Right lobe of liver (tissue), 6 donors: ENCODE data around the gene SNAPC2. TPM values are rescaled to one million over a fixed set of nuclear protein-coding genes. Genes with fewer than 3 reads are reported as not detected.

Experiments
- ATAC-seq, 4 donors: fragments of 200-7000 bp; cut with Tn5 transposase; one replicate each; pipeline ENCODE4 v1.9.1; 2020; ENCODE audit warnings: mild to moderate bottlenecking in 4 of 4, moderate library complexity in 4 of 4
- DNase-seq, 3 donors: peaks; one replicate each; pipeline ENCODE4 v3.0.0-alpha.2; 2020
- H3K27ac ChIP-seq, 3 donors: fragments of 200-600 bp; one replicate each; pipeline ENCODE4 v1.8.0; 2022
- H3K27me3 ChIP-seq, 2 donors: fragments of 200-600 bp; one replicate each; pipeline ENCODE4 v1.8.0; 2022
- H3K36me3 ChIP-seq, 4 donors: fragments of 200-600 bp; sonication (generic) in 1 of 4; one replicate each; pipeline versions ENCODE4 v1.5.1 to v1.8.0; 2017 to 2022; ENCODE audit warnings: control low read depth in 1 of 4
- H3K4me1 ChIP-seq, 4 donors: fragments of 200-600 bp; sonication (generic) in 1 of 4; one replicate each; pipeline versions ENCODE4 v1.5.1 to v1.8.0; 2017 to 2022; ENCODE audit warnings: control low read depth in 1 of 4
- H3K4me3 ChIP-seq, 3 donors: fragments of 200-600 bp; one replicate each; pipeline ENCODE4 v1.8.0; 2022
- H3K9me3 ChIP-seq, 4 donors: fragments of 200-600 bp; sonication (generic) in 1 of 4; one replicate each; pipeline versions ENCODE4 v1.5.1 to v1.8.0; 2017 to 2022; ENCODE audit warnings: control low read depth in 1 of 4
- POLR2A ChIP-seq: fragments of 450-650 bp; IDR thresholded peaks from one replicate; pipeline ENCODE4 v1.6.1; 2017; ENCODE audit warnings: antibody characterized with exemption, mild to moderate bottlenecking
- WGBS: methylation state at CpG from one replicate; pipeline ENCODE4 v1.1.6; 2018; ENCODE audit warnings: low coverage, low lambda C conversion rate; ENCODE audit not compliant: insufficient coverage; ENCODE audit errors: missing lambda C conversion rate; 5-methylcytosine and 5-hydroxymethylcytosine counted together
- intact Hi-C, 2 donors: fragments of 100-400 bp; cut with DNase I; formaldehyde crosslinking; loops; one replicate each; pipeline versions ENCODE4 v1.11.2 to v1.14.1; 2022
- total RNA-seq, 6 experiments: library from RNA; depleted of rRNA in 2 of 6; stranded (reverse); fragments of >200 nt in 2 of 6; fragmentation: NEBNext Ultra II Directional in 3 of 6; extraction: Animal tissue kit (Norgen Biotek cat#: 25700) in 3 of 6; gene quantifications; one replicate each; pipeline versions ENCODE4 v1.1.0 to v1.2.4, GENCODE V29; 2016 to 2023
- TF ChIP-seq, protein P1 (sequence below), 4 donors: fragments of 200-600 bp in 3 of 4; fragments of 450-650 bp in 1 of 4; IDR thresholded peaks; one replicate each; pipeline versions ENCODE4 v1.5.1 to v1.8.0; 2016 to 2022; ENCODE audit warnings: antibody characterized with exemption in 4 of 4, mild to moderate bottlenecking in 2 of 4
- donor health status: DM: no; HTN: yes; CAD: no.
- donor health status: DM: no; HTN: no; CAD: no.
- donor health status: DM: no; HTN: no; CAD: no.
- donor health status: DM: no; HTN: yes; CAD: no.
- donor health status: DM: no; HTN: yes; CAD: no.

The SNAPC2 gene
- total RNA-seq, 6 experiments from 2014 or later: 3.5 to 7.8 (median 5.2) TPM

- H3K9me3 ChIP-seq: no peaks in the 10 kb centered on the region
- 96% methylated on average over 5 of the region's 7 CpGs for WGBS
- no peak for ATAC-seq
These were observed 18.8 kb upstream of the SNAPC2 start for GRCh38 chr19:7901337-7901736.

GRCh38 chr19:7902796-7903243 is 17.3 kb upstream of the SNAPC2 start:
- no peaks in the 10 kb centered on the region for H3K9me3 ChIP-seq
- peak overlapping the region; percentile 62 to 83 (median 75) for H3K27ac ChIP-seq
- TF ChIP-seq, protein P1, sequence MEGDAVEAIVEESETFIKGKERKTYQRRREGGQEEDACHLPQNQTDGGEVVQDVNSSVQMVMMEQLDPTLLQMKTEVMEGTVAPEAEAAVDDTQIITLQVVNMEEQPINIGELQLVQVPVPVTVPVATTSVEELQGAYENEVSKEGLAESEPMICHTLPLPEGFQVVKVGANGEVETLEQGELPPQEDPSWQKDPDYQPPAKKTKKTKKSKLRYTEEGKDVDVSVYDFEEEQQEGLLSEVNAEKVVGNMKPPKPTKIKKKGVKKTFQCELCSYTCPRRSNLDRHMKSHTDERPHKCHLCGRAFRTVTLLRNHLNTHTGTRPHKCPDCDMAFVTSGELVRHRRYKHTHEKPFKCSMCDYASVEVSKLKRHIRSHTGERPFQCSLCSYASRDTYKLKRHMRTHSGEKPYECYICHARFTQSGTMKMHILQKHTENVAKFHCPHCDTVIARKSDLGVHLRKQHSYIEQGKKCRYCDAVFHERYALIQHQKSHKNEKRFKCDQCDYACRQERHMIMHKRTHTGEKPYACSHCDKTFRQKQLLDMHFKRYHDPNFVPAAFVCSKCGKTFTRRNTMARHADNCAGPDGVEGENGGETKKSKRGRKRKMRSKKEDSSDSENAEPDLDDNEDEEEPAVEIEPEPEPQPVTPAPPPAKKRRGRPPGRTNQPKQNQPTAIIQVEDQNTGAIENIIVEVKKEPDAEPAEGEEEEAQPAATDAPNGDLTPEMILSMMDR (IDR thresholded peaks at IDR 0.05): no peak
- no peak for TF ChIP-seq POLR2A
- 0% methylated on average over 4 of the region's 20 CpGs for WGBS
- peak overlapping the region; percentile 61 to 83 (median 82) for H3K4me3 ChIP-seq
- DNase-seq (peak; percentile 41 to 72 (median 58)), ATAC-seq (peak; percentile 6 to 30 (median 15))
- peaks cover 0 to 20% (median 6%) of the 10 kb centered on the region in 4 donors for H3K4me1 ChIP-seq
- H3K27me3 ChIP-seq: no peaks in the 10 kb centered on the region
- no peaks in the 10 kb centered on the region for H3K36me3 ChIP-seq
- intact Hi-C loops: loop anchor here in 1 of 2 donors (10.0 kb wide), 1 partner anchor 48 kb away; no protein-coding TSS in a partner anchor

More at GRCh38 chr19:7901337-7901736, 18.8 kb upstream of the SNAPC2 start:
- no peak overlapping the region for H3K27ac ChIP-seq
- H3K4me3 ChIP-seq: no peak overlapping the region
- intact Hi-C loops: loop anchor here in 1 of 2 donors (10.0 kb wide), 1 partner anchor 47 kb away; no protein-coding TSS in a partner anchor
- H3K36me3 ChIP-seq: no peaks in the 10 kb centered on the region
- no peak for DNase-seq
- TF ChIP-seq, protein P1 (IDR thresholded peaks at IDR 0.05): no peak
- TF ChIP-seq POLR2A: no peak
- peaks cover 0 to 31% (median 11%) of the 10 kb centered on the region in 4 donors for H3K4me1 ChIP-seq
- no peaks in the 10 kb centered on the region for H3K27me3 ChIP-seq

GRCh38 chr19:7903244-7904073 is 16.7 kb upstream of the SNAPC2 start, which contains the start of gene MAP2K7:
Gene MAP2K7 (plus strand): TSS chr19:7903877. CDS start chr19:7903945, 68 bp downstream.
- TF ChIP-seq, protein P1 (IDR thresholded peaks at IDR 0.05): peak; percentile 23 to 78 (median 59)
- TF ChIP-seq POLR2A: peak; percentile 85
- peak within 1 kb of the TSS; percentile 72 to 83 (median 82) for H3K4me3 ChIP-seq
- WGBS: 0% methylated on average over 14 of the region's 89 CpGs
- H3K27ac ChIP-seq: peak within 1 kb of the TSS; percentile 75 to 83 (median 75)
- H3K4me1 ChIP-seq: peaks cover 0 to 16% (median 4%) of the 10 kb centered on the region in 4 donors
- peak; percentile 100 for DNase-seq
- intact Hi-C loops: loop anchor here in 1 of 2 donors (10.0 kb wide), 1 partner anchor 49 kb away; no protein-coding TSS in a partner anchor
- H3K27me3 ChIP-seq: no peaks in the 10 kb centered on the region
- no peaks in the 10 kb centered on the region for H3K9me3 ChIP-seq
- H3K36me3 ChIP-seq: no peaks in the 10 kb centered on the region
- ATAC-seq: peak; percentile 80 to 93 (median 86)

- Histone ChIP-seq H3K9me3 (no peaks in the 10 kb centered on the region), H3K27ac (peak overlapping the region; percentile 11 to 75 (median 73)), H3K36me3 (no peaks in the 10 kb centered on the region), H3K4me3 (peak overlapping the region; percentile 72 to 83 (median 82)), H3K4me1 (peaks cover 0 to 16% (median 4%) of the 10 kb centered on the region in 4 donors), H3K27me3 (no peaks in the 10 kb centered on the region)
- ATAC-seq (peak; percentile 29 to 62 (median 42)), DNase-seq (peak; percentile 68 to 79 (median 74))
- TF ChIP-seq, protein P1 (IDR thresholded peaks at IDR 0.05): no peak
- no peak for TF ChIP-seq POLR2A
- 24% methylated on average over 9 of the region's 68 CpGs for WGBS
- intact Hi-C loops: loop anchor here (5.0 to 10.0 kb wide), 2 partner anchors 50 to 57 kb away; no protein-coding TSS in a partner anchor
These were observed 15.8 kb upstream of the SNAPC2 start for GRCh38 chr19:7904074-7905020.
